Measurements from ENCODE around the gene ATP2A1.

ATP2A1 gene

GRCh38 chr16:28858421-28858820, 19.9 kb upstream of the ATP2A1 start:
- no peak overlapping the region for H3K4me3 ChIP-seq (replicated peaks; ENCODE audit: low read depth, low read length)
- peak; percentile 21 for DNase-seq (ENCODE audit: low read depth)
- no peak for TF ChIP-seq CTCF (IDR thresholded peaks at IDR 0.05; ENCODE audit: low read length, missing control alignments)

DNA sequence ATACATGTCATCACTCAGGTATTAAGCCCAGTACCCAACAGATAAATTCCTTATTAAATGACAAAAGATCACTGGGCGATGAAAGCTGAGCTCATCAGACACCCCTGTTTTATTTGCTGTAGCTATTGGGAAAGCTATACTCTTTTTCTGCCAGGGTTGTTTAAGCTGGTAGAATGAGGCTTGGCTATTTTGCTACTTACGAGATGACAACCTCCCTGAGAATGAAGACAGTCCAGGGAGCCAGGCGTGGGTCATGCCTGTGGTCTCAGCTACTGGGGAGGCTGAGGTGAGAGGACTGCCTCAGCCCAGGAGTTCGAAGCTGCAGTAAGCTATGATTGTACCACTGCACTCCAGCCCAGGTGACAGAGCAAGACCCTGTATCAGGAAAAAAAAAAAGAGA, 19.0 kb upstream of the ATP2A1 start:
- DNase-seq (ENCODE audit: low read depth) = no peak
- H3K4me3 ChIP-seq (replicated peaks; ENCODE audit: low read depth, low read length) = no peak overlapping the region
- TF ChIP-seq CTCF (IDR thresholded peaks at IDR 0.05; ENCODE audit: low read length, missing control alignments) = no peak

- H3K4me3 ChIP-seq (replicated peaks; ENCODE audit: low read depth, low read length) = peak overlapping the region; percentile 96
- DNase-seq (ENCODE audit: low read depth) = peak; percentile 50
- TF ChIP-seq CTCF (IDR thresholded peaks at IDR 0.05; ENCODE audit: low read length, missing control alignments) = no peak
Observed at GRCh38 chr16:28863929-28864793, 14.1 kb upstream of the ATP2A1 start.

- no peak for TF ChIP-seq CTCF (IDR thresholded peaks at IDR 0.05; ENCODE audit: low read length, missing control alignments)
- no peak for DNase-seq (ENCODE audit: low read depth)
- peak overlapping the region; percentile 96 for H3K4me3 ChIP-seq (replicated peaks; ENCODE audit: low read depth, low read length)
Observed at GRCh38 chr16:28865001-28865688, 13.1 kb upstream of the ATP2A1 start.

DNA sequence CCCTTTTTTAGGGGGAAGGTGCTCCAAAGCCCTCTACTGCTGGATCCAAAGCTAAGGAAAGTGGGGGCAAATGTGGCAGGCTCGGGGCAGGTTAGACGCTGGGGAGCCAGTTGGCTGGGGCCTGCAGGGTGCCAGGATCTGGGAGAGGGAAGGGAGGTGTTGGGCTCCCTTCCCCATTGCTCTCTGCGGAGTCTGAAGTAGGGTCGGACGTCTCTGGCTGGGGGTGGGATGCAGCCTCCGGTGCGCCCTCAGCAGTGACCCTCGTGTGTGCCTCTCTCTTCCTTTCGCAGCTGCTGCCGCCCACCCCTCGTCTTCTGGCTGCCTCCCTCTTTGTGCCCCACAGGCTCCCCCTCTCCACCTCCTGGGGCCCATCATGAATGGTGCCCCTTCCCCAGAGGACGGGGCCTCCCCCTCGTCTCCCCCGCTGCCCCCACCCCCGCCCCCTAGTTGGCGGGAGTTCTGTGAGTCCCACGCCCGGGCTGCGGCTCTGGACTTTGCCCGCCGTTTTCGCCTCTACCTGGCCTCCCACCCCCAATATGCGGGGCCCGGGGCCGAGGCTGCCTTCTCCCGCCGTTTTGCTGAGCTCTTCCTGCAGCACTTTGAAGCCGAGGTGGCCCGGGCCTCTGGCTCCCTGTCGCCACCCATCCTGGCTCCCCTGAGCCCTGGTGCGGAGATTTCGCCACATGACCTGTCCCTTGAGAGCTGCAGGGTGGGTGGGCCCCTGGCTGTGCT, 12.4 kb upstream of the ATP2A1 start:
- TF ChIP-seq CTCF (IDR thresholded peaks at IDR 0.05; ENCODE audit: low read length, missing control alignments) = no peak
- no peak for DNase-seq (ENCODE audit: low read depth)
- H3K4me3 ChIP-seq (replicated peaks; ENCODE audit: low read depth, low read length) = no peak overlapping the region

GRCh38 chr16:28866454-28866804, 11.9 kb upstream of the ATP2A1 start:
- DNase-seq (ENCODE audit: low read depth) = no peak
- H3K4me3 ChIP-seq (replicated peaks; ENCODE audit: low read depth, low read length) = no peak overlapping the region
- no peak for TF ChIP-seq CTCF (IDR thresholded peaks at IDR 0.05; ENCODE audit: low read length, missing control alignments)
